Measurements from ENCODE around the gene MAD2L2. TPM values are rescaled to one million over a fixed set of nuclear protein-coding genes. Genes with fewer than 3 reads are reported as not detected.

Gene MAD2L2
- total RNA-seq, 1 experiment from 2014 or later = 283 TPM

DNA sequence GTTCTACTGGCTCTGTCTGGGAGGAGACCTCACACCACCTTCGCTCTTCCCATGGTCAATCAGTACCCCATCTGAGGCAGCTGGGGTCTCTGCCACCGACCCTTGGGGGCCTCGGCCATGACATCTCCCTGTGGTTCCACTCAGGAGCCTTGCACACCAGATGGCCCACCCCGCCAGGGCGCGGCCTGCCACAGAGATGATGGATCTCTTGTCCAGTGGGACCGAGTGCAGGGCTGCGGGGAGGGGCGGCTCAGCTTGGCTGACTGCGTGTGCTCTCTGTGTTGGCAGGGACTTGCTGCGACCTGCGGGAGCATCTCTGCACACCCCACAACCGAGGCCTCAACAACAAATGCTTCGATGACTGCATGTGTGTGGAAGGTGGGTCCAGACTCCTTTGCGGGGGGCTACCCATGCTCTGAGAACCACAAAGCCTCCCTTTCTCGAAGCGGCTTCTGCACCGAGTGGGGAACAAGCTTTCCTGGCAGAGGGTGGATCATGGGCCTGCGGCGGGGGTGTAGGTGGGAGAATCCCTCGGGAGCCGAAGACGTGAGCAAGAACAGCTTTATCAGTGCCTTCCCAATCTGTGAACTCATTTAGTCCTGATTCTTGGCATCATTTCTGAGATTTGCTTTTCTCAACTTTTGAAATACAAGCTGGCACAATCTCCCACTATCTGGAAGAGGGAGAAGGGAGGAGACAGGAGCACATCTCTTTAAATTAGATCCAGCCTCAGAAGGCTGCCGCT, 34.1 kb upstream of the MAD2L2 start:
- no peak for DNase-seq
- Histone ChIP-seq H2BK5ac (ENCODE audit: insufficient read length, low read length) (no peak overlapping the region), H3K79me2 (ENCODE audit: insufficient read depth, low read length) (no peaks in the 10 kb centered on the region), H3K27me3 (ENCODE audit: insufficient read depth, low read length) (no peaks in the 10 kb centered on the region), H2BK12ac (ENCODE audit: insufficient read length, low read depth, low read length) (no peak overlapping the region), H3K4ac (ENCODE audit: low read depth, low read length) (no peak overlapping the region), H2AFZ (ENCODE audit: low read length) (no peak overlapping the region), H3K4me1 (ENCODE audit: insufficient read depth, low read length) (no peaks in the 10 kb centered on the region), H3K9ac (ENCODE audit: extremely low read depth, insufficient read length, low read length) (no peak overlapping the region), H3K23me2 (ENCODE audit: insufficient read length, low read depth, low read length, poor library complexity, severe bottlenecking) (no peaks in the 10 kb centered on the region), H4K8ac (replicated peaks; ENCODE audit: insufficient read length, low read depth, low read length) (no peak overlapping the region), H3K14ac (ENCODE audit: insufficient read depth, low read length) (no peak overlapping the region), H3K23ac (ENCODE audit: insufficient read length, low read depth, low read length) (no peak overlapping the region), H2BK20ac (ENCODE audit: low read depth, low read length, poor library complexity, severe bottlenecking) (no peak overlapping the region), H2AK5ac (ENCODE audit: insufficient read length, low read length) (no peak overlapping the region), H3K4me2 (ENCODE audit: insufficient read depth, insufficient read length, low read length) (no peak overlapping the region), H3K56ac (ENCODE audit: insufficient read length, low read depth, low read length) (no peak overlapping the region), H3T11ph (ENCODE audit: low read length) (no peak overlapping the region), H3K9me3 (ENCODE audit: control insufficient read depth, low read depth, low read length) (no peaks in the 10 kb centered on the region), H4K91ac (ENCODE audit: insufficient read length, low read depth, low read length) (no peak overlapping the region), H4K20me1 (ENCODE audit: control insufficient read depth, insufficient read depth, insufficient read length) (no peaks in the 10 kb centered on the region), H3K18ac (ENCODE audit: insufficient read length, low read depth, low read length) (no peak overlapping the region), H4K5ac (ENCODE audit: insufficient read length, low read depth, low read length) (no peak overlapping the region), H3K79me1 (ENCODE audit: insufficient read depth, low read depth, low read length, poor library complexity, severe bottlenecking) (no peaks in the 10 kb centered on the region), H2BK120ac (ENCODE audit: low read depth, low read length, poor library complexity, severe bottlenecking) (no peak overlapping the region), H3K27ac (ENCODE audit: insufficient read length, low read depth, low read length) (no peak overlapping the region), H2BK15ac (ENCODE audit: low read depth, low read length) (no peak overlapping the region)
- H3K4me1 Mint-ChIP-seq = peaks cover 2 to 7% of the 10 kb centered on the region in 2 experiments; a peak in 2 of 4 replicates
- peaks cover 6 to 35% (median 6%) of the 10 kb centered on the region in 3 experiments; a peak in 5 of 7 replicates for H3K36me3 Mint-ChIP-seq (ENCODE audit: insufficient read depth in 1 of 3, low read depth in 3 of 3)
- no peaks in the 10 kb centered on the region for H3K27me3 Mint-ChIP-seq (ENCODE audit: low read depth)
- H3K27ac Mint-ChIP-seq = peak overlapping the region in 1 of 3 experiments; percentile 18; a peak in 1 of 7 replicates
- TF ChIP-seq, protein P1, sequence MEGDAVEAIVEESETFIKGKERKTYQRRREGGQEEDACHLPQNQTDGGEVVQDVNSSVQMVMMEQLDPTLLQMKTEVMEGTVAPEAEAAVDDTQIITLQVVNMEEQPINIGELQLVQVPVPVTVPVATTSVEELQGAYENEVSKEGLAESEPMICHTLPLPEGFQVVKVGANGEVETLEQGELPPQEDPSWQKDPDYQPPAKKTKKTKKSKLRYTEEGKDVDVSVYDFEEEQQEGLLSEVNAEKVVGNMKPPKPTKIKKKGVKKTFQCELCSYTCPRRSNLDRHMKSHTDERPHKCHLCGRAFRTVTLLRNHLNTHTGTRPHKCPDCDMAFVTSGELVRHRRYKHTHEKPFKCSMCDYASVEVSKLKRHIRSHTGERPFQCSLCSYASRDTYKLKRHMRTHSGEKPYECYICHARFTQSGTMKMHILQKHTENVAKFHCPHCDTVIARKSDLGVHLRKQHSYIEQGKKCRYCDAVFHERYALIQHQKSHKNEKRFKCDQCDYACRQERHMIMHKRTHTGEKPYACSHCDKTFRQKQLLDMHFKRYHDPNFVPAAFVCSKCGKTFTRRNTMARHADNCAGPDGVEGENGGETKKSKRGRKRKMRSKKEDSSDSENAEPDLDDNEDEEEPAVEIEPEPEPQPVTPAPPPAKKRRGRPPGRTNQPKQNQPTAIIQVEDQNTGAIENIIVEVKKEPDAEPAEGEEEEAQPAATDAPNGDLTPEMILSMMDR (conservative IDR thresholded peaks at IDR 0.05) = no peak
- no peaks in the 10 kb centered on the region; a peak in 1 of 5 replicates for H3K9me3 Mint-ChIP-seq
- WGBS (ENCODE audit: extremely low coverage, insufficient read length, low lambda C conversion rate) = no CpG with 5 or more reads among the region's 24 CpGs
- H3K4me3 Mint-ChIP-seq = no peak overlapping the region

Measured in H9 (cell line).